Hematopoietic multipotent progenitor cell treated with erythropoietin and hydrocortisone succinate and interleukin-3 and kit ligand, for 6 days (in vitro differentiated cells): Measurements from ENCODE around the gene PDLIM5.
"Not testable (repeated sequence)": the region's sequence is repeated elsewhere in the genome, so short reads cannot be mapped to it uniquely, and the experiment has no call there.

ENCODE experiments used
- DNase-seq: peaks from one replicate; pipeline ENCODE4 v3.0.0-alpha.2; 2015

Gene PDLIM5

DNA sequence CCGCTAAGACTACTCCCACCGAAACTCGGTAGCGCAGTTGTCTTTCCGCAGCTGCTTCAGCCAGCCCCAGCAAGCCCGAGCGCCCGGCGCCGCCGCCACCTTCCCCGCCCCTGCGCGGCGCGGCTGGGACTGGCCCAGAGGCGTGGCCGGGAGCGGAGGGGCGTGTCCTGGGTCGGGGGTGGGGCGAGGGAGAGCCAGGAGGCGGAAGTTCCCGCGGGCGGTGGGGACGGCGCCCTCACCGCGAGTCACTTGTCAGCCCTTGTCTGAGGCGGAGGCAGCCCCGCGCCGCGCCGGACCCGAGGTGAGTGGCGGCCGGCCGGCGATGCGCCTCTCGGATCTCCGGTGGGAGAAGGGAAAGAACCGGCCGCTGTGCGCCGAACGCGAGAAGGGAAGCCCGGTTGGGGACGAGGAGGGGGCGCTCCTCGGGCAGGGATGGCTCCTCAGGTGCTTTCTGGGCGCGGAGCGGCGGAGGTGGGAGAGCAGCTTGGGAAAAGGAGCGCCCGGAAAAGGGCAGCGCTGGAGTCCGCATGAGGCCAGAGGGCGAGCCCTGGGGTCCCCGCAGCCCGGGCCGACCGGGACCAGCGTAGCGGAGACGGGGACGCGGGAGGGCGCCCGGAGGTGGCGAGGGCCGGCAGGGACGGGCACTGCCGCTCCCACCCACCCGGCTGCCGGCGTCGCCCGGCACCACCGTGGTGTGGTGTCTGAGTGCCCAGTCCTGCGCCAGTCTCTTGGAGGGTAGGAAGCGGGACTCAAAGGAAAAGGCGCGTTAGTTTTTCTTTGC is at the start of gene PDLIM5:
PDLIM5 (plus strand) TSS at position 248 of the 781 bp plus-strand sequence. CDS start 3,347 bp downstream, outside the sequence.
- peak; percentile 94 for DNase-seq

- DNase-seq: not testable (repeated sequence)
These were observed 49.3 kb upstream of the PDLIM5 start for GRCh38 chr4:94402439-94402838.

GRCh38 chr4:94403751-94404150 is 48.0 kb upstream of the PDLIM5 start:
- no peak for DNase-seq

GRCh38 chr4:94406668-94407437 is 44.9 kb upstream of the PDLIM5 start:
- peak; percentile 94 for DNase-seq

- no peak for DNase-seq
These were observed 43.9 kb upstream of the PDLIM5 start for GRCh38 chr4:94407846-94408245.

DNA sequence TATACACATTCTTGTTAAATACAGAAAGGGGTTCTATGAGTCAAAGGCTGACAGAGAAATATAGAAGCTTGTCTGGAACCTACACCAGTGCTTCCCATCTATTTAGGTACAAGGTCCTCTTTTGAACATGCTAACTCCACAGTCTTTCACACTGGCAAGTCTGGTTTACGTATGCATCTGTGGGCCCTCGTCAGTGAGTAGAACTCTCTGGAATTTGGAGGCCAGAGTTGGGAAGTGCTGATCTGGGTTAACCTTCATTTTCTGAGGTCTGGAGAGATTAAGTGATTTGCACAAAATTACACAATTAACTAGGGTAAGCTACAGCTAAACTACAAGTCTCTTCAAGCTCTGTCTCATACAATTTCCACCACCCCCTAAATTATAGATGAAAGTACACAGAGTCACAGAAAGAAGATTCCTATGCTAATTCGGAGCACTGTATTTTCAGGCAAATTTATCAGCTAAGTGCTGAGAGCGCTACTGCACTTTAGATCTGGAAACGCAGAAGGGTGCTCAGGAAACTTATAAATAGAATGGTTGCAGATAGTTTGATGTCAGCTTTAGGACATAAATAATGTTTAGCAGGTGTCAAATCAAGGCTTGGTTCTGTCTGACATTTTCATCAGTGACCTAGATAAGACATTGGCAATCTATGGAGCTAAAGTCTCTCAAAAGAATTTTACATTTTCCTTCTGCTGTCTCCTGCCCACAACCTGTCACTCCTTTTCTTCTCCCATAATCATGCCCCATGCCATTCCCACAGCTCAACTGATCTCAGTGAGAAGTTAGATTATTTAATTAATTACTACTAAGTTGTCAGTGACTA is 43.0 kb upstream of the PDLIM5 start:
- no peak for DNase-seq

- no peak for DNase-seq
These were observed 42.4 kb upstream of the PDLIM5 start for GRCh38 chr4:94409375-94409679.

DNA sequence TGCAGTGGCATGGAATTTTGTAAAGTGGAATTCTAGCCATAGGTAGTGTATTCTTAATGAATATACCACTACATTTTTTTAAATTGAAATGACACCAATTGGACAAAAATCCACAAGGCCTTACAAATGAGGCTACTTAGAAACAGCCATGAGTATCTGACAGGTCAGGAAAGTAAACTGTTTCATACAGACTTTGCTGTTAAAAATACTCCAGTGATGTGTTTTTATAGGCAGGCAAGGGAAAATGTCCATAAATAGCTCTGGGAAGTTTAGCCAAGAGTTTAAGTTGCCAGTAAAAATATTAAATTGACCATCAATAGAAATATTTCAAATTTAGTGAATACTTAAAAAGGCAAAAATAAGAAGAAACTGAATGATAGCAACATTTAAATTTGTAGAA is 41.8 kb upstream of the PDLIM5 start:
- DNase-seq: no peak

GRCh38 chr4:94410678-94411206 is 41.0 kb upstream of the PDLIM5 start:
- no peak for DNase-seq

- no peak for DNase-seq
These were observed 40.4 kb upstream of the PDLIM5 start for GRCh38 chr4:94411296-94411695.

DNA sequence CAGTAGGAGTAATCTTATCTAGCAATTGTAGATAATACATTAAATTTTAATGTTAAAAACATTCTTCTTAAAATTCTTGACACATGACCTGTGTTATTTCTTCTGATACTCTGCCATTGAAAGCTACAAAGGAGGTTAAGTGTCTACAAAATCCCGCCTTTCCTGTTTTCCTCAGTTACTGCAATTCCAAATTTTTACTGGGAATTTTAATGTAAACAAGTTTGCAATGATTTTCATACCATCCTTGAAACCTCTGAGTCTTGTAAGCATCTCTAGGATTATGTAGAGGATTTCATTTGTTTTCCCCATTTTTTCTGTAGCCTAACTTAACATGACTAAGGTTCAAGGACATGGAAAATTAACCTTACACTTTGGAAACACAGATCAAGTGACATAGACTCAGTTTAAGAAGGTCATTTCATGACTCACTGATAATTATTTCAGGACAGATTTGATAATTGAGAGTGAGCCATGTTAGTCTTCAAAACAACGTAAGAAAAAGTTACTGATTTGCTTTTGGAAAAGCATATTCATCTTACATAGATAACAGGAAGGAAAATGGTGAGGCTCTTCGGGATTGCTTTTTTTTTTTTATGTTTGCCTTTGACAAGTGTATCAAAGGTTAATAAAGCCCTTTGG is 39.6 kb upstream of the PDLIM5 start:
- no peak for DNase-seq

DNA sequence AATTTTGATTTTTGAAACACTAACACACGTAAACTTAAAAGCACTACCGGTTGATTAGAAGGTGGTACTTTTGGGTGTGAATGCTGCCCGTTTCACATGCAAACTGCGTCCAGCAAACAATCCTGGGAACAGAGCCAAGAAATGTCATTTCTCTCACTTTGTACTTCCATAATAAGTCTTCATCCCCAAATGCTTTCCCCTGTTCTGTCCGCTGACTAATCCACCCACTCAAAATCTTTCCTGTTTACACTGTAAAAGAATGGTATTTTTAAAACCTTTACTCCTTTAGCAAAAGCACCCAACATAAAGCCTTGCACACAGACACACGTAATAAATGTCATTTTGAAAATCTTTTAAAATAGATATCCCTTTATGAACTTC is 39.1 kb upstream of the PDLIM5 start:
- DNase-seq: no peak

DNA sequence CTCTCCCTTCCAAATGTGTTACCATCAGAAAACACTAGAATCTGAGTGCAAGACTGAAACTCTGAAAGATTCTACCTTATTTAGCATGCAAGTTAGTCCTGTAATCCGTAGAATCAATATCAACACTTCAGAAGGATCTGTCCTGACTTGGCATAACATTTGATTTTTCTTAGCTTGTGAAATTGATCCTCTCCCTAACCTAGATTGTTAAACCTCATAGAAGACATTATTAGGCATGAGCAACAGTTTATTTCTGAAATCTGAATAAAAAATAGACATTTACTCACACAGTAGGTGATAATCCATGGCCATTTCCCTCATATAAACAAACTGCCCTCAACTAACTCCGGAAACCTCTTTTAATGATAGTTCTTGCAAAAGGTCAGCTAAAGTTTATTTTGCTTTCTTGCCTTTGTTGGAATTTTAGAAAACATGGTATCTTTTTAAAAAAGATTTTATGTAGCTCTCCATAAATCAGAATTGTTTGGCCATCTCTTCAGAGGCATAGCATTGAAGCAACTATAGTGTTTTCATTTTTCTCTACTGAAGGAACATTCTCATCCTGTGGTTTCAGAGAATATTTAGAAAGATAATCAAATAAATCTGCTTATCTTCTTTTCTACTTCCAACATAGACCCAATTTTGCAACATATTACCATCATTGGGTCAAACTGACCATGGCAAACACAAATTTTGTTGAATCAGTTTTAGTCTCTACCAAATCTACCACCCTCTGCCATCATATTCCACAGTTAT is 38.5 kb upstream of the PDLIM5 start:
- DNase-seq: no peak

DNA sequence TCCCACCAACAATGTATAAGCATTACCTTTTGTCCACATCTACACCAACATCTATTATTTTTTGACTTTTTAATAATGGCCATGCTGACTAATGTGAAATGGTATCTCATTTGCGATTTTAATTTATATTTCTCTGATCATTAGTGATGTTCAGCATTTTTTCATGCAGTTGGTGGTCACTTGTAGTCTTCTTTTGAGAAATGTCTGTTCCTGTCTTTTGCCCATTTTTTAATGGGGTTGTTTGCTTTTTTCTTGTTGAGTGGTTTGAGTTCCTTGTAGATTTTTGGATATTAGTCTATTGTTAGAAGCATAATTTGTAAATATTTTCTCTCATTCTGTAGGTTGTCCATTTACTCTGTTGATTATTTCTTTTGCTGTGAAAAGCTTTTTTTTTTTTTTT is 36.8 kb upstream of the PDLIM5 start:
- DNase-seq: no peak

DNA sequence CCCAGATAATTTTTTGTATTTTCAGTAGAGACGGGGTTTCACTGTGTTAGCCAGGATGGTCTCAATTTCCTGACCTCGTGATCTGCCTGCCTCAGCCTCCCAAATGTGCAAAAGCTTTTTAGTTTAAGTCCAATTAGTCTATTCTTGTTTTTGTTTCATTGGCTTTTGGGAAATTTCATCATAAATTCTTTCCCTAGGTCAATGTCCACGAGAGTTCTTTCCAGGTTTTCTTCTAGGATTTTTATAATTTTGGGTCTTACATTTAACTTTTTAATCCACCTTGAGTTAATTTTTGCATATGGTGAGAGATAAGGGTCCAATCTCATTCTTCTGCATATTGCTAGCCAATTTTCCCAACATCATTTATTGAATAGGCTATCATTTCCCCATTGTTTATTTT is 36.3 kb upstream of the PDLIM5 start:
- no peak for DNase-seq

DNA sequence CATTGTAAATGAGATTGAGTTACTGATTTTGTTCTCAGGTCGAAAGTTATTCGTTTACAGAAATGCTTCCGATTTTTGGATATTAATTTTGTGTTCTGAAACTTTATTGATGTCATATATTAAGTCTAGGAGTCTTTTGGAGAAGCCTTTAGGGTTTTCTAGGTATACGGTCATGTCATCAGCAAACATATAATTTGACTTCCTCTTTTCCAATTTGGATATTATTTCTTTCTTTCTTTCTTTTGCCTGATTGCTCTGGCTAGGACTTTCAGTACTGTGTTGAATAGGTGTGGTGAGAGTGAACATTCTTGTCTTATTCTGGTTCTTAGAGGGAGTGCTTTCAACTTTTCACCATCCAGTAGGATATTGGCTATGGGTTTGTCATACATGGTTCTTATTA is 35.4 kb upstream of the PDLIM5 start:
- DNase-seq: no peak

DNA sequence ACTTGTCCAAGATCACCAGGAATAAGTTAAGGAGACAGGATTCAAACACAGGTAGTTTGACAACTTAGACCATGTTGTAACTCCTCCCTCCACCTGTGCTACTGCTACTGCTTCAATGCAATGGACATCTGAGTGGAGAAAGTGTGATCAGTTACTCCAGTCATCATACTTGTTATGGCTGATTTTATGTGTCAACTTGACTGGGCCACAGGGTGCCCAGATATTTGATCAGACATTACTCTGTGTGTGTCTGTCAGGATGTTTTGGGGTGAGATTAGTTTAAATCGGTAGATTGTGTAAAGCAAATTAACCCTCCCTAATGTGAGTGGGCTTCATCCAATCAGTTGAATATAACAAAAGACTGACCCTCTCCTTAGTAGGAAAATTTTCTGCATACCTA is 34.8 kb upstream of the PDLIM5 start:
- no peak for DNase-seq

DNA sequence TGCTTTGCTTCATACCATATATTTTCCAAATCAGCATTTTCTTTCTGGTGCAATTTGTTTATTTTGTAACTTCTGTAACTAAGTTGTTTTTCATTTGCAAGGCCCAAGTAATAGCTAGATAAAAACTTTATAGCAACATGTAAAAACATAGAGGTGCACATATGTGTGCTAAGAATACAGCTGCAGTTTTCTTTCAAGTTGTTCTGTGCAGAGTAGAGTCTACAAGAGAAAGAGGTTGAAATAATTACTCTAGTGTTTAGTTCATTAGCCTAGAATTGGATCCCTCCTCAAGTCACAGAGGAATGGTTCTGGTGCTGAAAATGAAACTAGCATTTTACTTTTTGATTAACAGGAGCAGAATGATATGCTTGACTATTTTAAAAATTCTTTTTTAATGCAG is 32.2 kb upstream of the PDLIM5 start:
- no peak for DNase-seq

GRCh38 chr4:94419956-94420355 is 31.8 kb upstream of the PDLIM5 start:
- no peak for DNase-seq

- no peak for DNase-seq
These were observed 31.4 kb upstream of the PDLIM5 start for GRCh38 chr4:94420356-94420755.

DNA sequence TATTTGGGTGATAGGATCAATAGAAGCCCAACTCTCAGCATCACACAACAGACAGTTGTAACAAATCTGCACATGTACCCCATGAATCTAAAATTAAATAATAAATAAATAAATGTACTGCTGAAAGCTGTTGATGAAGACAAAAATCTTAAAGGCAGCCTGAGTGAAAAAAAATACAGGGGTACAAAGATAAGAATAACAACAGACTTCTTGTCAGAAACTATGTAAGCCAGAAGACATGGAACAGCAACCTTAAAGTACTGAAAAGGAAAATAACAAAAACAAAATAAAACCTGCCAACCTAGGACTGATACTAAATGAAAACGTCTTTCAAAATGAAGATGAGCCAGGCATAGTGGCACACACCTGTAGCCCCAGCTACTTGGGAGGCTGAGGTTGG is 25.0 kb upstream of the PDLIM5 start:
- DNase-seq: no peak

DNA sequence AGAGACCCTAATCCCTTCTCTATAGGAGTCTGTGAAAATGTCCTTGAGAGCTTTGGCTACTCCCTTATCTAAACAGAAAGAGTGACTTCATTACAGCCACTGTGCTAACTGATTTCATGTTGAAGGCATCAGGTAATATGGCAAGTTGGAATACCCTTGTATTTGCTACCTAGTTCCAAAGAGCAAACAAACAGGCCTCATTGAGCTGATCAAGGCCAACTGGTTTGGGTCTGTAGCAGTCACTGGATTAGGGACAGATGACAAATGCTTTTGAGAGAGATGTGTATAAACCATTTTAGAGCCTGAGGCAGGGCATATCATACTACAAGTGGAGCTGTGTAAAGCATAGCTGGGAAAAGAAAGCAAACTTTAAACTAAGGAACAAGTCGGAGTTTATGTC is 22.9 kb upstream of the PDLIM5 start:
- no peak for DNase-seq
